SK-N-SH (cell line): ENCODE results near the gene MAP7D3. TPM values are rescaled to one million over a fixed set of nuclear protein-coding genes. Genes with fewer than 3 reads are reported as not detected.

Source experiments
- CTCF ChIA-PET: fragments of 300-600, 350-600 bp; formaldehyde crosslinking; extraction: SDS; loops from one replicate; lab custom pipeline; 2021; lab: Yijun Ruan, JAX
- POLR2A ChIA-PET: fragments of 350-600 bp; sonication (Branson Sonifier 250); formaldehyde crosslinking; extraction: SDS; loops from one replicate; lab custom pipeline; 2020; ENCODE audit warnings: antibody characterized with exemption, inconsistent platforms; lab: Yijun Ruan, JAX
- DNase-seq: peaks from one replicate; pipeline ENCODE4 v3.0.0; 2012
- H2AFZ ChIP-seq: fragments of 200-600 bp; sonication (generic); 2 replicates; pipeline ENCODE4 v1.8.1; 2016; ENCODE audit warnings: antibody characterized with exemption, mild to moderate bottlenecking, low read depth
- H3F3A ChIP-seq: fragments of 200-600 bp; sonication (generic); replicated peaks from 2 replicates; pipeline ENCODE3; 2016; ENCODE audit warnings: antibody characterized with exemption, mild to moderate bottlenecking; ENCODE audit not compliant: insufficient read depth
- H3K27ac ChIP-seq, 2 experiments: fragments of 200-500 bp in 1 of 2; fragments of 200-600 bp in 1 of 2; sonication (Bioruptor generic) in 1 of 2; sonication (generic), shearing (Covaris generic) in 1 of 2; 2 replicates each; pipeline versions ENCODE4 v1.5.1 to v1.6.1; 2014 to 2016; ENCODE audit warnings: low read depth in 2 of 2, inconsistent platforms in 1 of 2, low read length in 1 of 2, mild to moderate bottlenecking in 1 of 2, mixed read lengths in 1 of 2
- H3K27me3 ChIP-seq: fragments of 200-600 bp; sonication (generic), shearing (Covaris generic); 2 replicates; pipeline ENCODE4 v1.6.1; 2016; ENCODE audit warnings: mixed run types; ENCODE audit not compliant: insufficient read depth
- H3K36me3 ChIP-seq, 2 experiments: fragments of 200-500 bp in 1 of 2; fragments of 200-600 bp in 1 of 2; sonication (Bioruptor generic) in 1 of 2; sonication (generic) in 1 of 2; replicated peaks in 1 of 2; 2 replicates each; pipeline versions ENCODE3 to v1.5.1; 2014 to 2016; ENCODE audit warnings: low read length in 1 of 2, mild to moderate bottlenecking in 1 of 2; ENCODE audit not compliant: insufficient read depth in 2 of 2, control insufficient read depth in 1 of 2
- H3K4me1 ChIP-seq, 2 experiments: fragments of 200-500 bp in 1 of 2; fragments of 200-600 bp in 1 of 2; sonication (Bioruptor generic) in 1 of 2; sonication (generic), shearing (Covaris generic) in 1 of 2; 2 replicates each; pipeline versions ENCODE4 v1.5.1 to v1.6.1; 2014 to 2016; ENCODE audit warnings: low read depth in 1 of 2, low read length in 1 of 2, mixed run types in 1 of 2; ENCODE audit not compliant: insufficient read depth in 2 of 2, control insufficient read depth in 1 of 2
- H3K4me2 ChIP-seq: fragments of 200-600 bp; sonication (generic), shearing (Covaris generic); 2 replicates; pipeline ENCODE4 v1.6.1; 2017; ENCODE audit warnings: mixed run types
- H3K4me3 ChIP-seq, 2 experiments: fragments of 200-500 bp in 1 of 2; fragments of 200-600 bp in 1 of 2; sonication (Bioruptor generic) in 1 of 2; sonication (generic), shearing (Covaris generic) in 1 of 2; 2 replicates each; pipeline versions ENCODE4 v1.5.1 to v1.8.1; 2014 to 2016; ENCODE audit warnings: low read depth in 2 of 2, inconsistent platforms in 1 of 2, low read length in 1 of 2, mild to moderate bottlenecking in 1 of 2, mixed read lengths in 1 of 2, moderate library complexity in 1 of 2
- H3K79me2 ChIP-seq: fragments of 200-600 bp; sonication (generic); 2 replicates; pipeline ENCODE4 v1.8.1; 2017; ENCODE audit warnings: mild to moderate bottlenecking; ENCODE audit not compliant: insufficient read depth
- H3K9ac ChIP-seq: fragments of 200-600 bp; sonication (generic); 2 replicates; pipeline ENCODE4 v1.6.1; 2017; ENCODE audit warnings: mixed run types
- H3K9me2 ChIP-seq: fragments of 200-600 bp; sonication (generic); 2 replicates; pipeline ENCODE4 v1.6.1; 2017; ENCODE audit warnings: mixed run types
- H3K9me3 ChIP-seq: fragments of 200-600 bp; sonication (generic); 2 replicates; pipeline ENCODE4 v1.6.1; 2017; ENCODE audit warnings: mixed run types, mild to moderate bottlenecking, moderate library complexity
- H4K20me1 ChIP-seq: fragments of 200-600 bp; sonication (generic); 2 replicates; pipeline ENCODE4 v1.6.1; 2017; ENCODE audit warnings: mild to moderate bottlenecking, mixed run types; ENCODE audit not compliant: insufficient read depth
- CHD2 ChIP-seq: fragments of 150-350 bp; IDR thresholded peaks from 2 replicates; pipeline ENCODE4 v1.6.1; 2018; ENCODE audit warnings: low read length; ENCODE audit not compliant: partially characterized antibody
- ELF1 ChIP-seq: IDR thresholded peaks from 2 replicates; pipeline ENCODE4 v1.4.0; 2012
- EP300 ChIP-seq, 2 experiments: IDR thresholded peaks; 2 replicates each; pipeline versions ENCODE4 v1.4.0 to v1.6.1; 2012; ENCODE audit warnings: borderline replicate concordance in 1 of 2, low read depth in 1 of 2, low read length in 1 of 2
- EZH2phosphoT487 ChIP-seq: fragments of 200-600 bp; sonication (generic); IDR thresholded peaks from 2 replicates; pipeline ENCODE4 v1.6.1; 2017; ENCODE audit warnings: low read depth, mixed run types, mild to moderate bottlenecking, antibody characterized with exemption, moderate library complexity, borderline replicate concordance
- FOSL2 ChIP-seq: IDR thresholded peaks from 2 replicates; pipeline ENCODE4 v1.4.0; 2012; ENCODE audit warnings: low read depth, mild to moderate bottlenecking, moderate library complexity, borderline replicate concordance
- GABPA ChIP-seq: IDR thresholded peaks from 2 replicates; pipeline ENCODE4 v1.4.0; 2012; ENCODE audit warnings: low read depth, mild to moderate bottlenecking
- JUND ChIP-seq: IDR thresholded peaks from 2 replicates; pipeline ENCODE4 v1.4.0; 2012
- MEF2A ChIP-seq: IDR thresholded peaks from 2 replicates; pipeline ENCODE4 v1.4.0; 2012; ENCODE audit warnings: low read depth, borderline replicate concordance
- MXI1 ChIP-seq: IDR thresholded peaks from 2 replicates; pipeline ENCODE4 v1.6.1; 2012; ENCODE audit warnings: mild to moderate bottlenecking, low read depth, low read length, improper control_type of control experiment
- NRF1 ChIP-seq: IDR thresholded peaks from 2 replicates; pipeline ENCODE4 v1.6.1; 2012; ENCODE audit warnings: low read depth, mild to moderate bottlenecking, low read length
- POLR2AphosphoS5 ChIP-seq: IDR thresholded peaks from 2 replicates; pipeline ENCODE4 v1.6.1; 2012; ENCODE audit warnings: low read depth, low read length
- RFX5 ChIP-seq: IDR thresholded peaks from 2 replicates; pipeline ENCODE4 v1.6.1; 2012; ENCODE audit warnings: mild to moderate bottlenecking, improper control_type of control experiment, low read length
- SIN3A ChIP-seq: IDR thresholded peaks from 2 replicates; pipeline ENCODE4 v1.6.1; 2012; ENCODE audit warnings: low read depth, mild to moderate bottlenecking, low read length, moderate library complexity, borderline replicate concordance
- SMC3 ChIP-seq: IDR thresholded peaks from 2 replicates; pipeline ENCODE4 v1.6.1; 2012; ENCODE audit warnings: low read depth, low read length, improper control_type of control experiment
- TAF1 ChIP-seq: IDR thresholded peaks from 2 replicates; pipeline ENCODE4 v1.6.1; 2012; ENCODE audit warnings: low read depth, mild to moderate bottlenecking, low read length, moderate library complexity, borderline replicate concordance
- TCF12 ChIP-seq: IDR thresholded peaks from 2 replicates; pipeline ENCODE4 v1.4.0; 2012
- YY1 ChIP-seq: IDR thresholded peaks from 2 replicates; pipeline ENCODE4 v1.4.0; 2012; ENCODE audit warnings: low read depth, mild to moderate bottlenecking
- ZBTB33 ChIP-seq: IDR thresholded peaks from 2 replicates; pipeline ENCODE4 v1.4.0; 2012; ENCODE audit warnings: low read depth, borderline replicate concordance
- WGBS: methylation state at CpG from one replicate; pipeline ENCODE4 v1.1.6; 2017; ENCODE audit warnings: low lambda C conversion rate; 5-methylcytosine and 5-hydroxymethylcytosine counted together
- polyA plus RNA-seq, 3 experiments: library from polyadenylated mRNA; depleted of rRNA; stranded (reverse); fragments of >200 nt; gene quantifications; 2 replicates each; pipeline ENCODE4 v1.2.3, GENCODE V29; 2012
- TF ChIP-seq, protein P1 (sequence below): IDR thresholded peaks from 2 replicates; pipeline ENCODE4; 2012
- TF ChIP-seq, protein P2 (sequence below): fragments of 150-350 bp; IDR thresholded peaks from 2 replicates; pipeline ENCODE4 v1.6.1; 2017; ENCODE audit warnings: antibody characterized with exemption, low read length, low read depth, borderline replicate concordance

The MAP7D3 gene
- polyA plus RNA-seq, 1 of the 3 experiments (the other 2 are of a cell fraction), result 5.8 TPM

DNA sequence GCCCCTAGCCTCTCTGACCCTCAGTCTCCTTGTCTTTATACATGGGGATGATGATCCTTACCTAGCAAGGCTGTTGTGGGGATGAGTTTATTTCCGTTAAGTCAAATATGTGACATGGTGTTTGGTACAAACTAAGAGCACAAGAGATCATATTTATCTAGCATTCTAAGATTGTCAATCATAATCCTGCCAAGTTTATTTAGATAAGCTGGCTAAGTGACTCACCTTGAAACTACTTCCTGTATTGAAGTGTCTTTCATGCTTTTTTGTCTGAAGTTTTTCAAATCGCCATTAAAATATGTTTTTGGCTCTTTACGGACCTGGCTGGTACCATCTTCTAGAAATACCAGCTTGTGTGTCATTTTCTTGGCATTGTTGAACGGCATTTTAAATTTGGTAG is 30.7 kb downstream of the MAP7D3 start (continued):
- TF ChIP-seq ZBTB33 (no peak), SIN3A (no peak), RFX5 (no peak), CHD2 (no peak), POLR2AphosphoS5 (no peak), NRF1 (no peak)
- TF ChIP-seq, protein P1, sequence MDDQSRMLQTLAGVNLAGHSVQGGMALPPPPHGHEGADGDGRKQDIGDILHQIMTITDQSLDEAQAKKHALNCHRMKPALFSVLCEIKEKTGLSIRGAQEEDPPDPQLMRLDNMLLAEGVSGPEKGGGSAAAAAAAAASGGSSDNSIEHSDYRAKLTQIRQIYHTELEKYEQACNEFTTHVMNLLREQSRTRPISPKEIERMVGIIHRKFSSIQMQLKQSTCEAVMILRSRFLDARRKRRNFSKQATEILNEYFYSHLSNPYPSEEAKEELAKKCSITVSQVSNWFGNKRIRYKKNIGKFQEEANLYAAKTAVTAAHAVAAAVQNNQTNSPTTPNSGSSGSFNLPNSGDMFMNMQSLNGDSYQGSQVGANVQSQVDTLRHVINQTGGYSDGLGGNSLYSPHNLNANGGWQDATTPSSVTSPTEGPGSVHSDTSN, result no peak

DNA sequence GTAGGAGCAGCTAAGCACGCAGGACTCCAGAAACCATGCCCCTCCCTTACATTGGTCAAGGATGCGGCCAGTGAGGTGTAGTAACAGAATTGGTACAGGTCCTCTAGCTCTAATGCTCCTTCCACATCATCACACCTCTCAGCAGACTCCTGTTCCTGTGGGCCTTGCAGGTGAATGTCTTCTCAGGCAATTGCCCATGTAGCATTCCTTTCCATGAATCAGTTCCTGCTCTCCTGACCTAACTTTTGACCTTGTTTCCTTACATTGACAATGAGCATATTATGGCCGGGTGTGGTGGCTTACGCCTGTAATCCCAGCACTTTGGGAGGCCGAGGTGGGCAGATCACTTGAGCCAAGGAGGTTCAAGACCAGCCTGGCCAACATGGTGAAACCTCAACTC is 31.3 kb downstream of the MAP7D3 start:
- TF ChIP-seq ELF1, result no peak
- TF ChIP-seq NRF1, result no peak
- no peak for TF ChIP-seq POLR2AphosphoS5
- no peak for TF ChIP-seq TCF12
- TF ChIP-seq MXI1, result no peak
- no peak for TF ChIP-seq EZH2phosphoT487
- TF ChIP-seq YY1, result no peak
- no peak for TF ChIP-seq JUND
- TF ChIP-seq TAF1, result no peak
- TF ChIP-seq, all 33 proteins: peak for 0
- 63% methylated on average over 4 of the region's 5 CpGs for WGBS
- H3F3A ChIP-seq, result peaks cover 10% of the 10 kb centered on the region
- ChIA-PET CTCF (interaction anchor here (0.9 kb wide), 1 partner anchor 47 kb away, joined by 3 read pairs; no protein-coding TSS in a partner anchor), POLR2A (no interaction called here)
- H3K36me3 ChIP-seq, result peaks cover 15 to 18% of the 10 kb centered on the region in 2 experiments
- H3K9ac ChIP-seq, result no peak overlapping the region
- H3K27ac ChIP-seq, result no peak overlapping the region
- H4K20me1 ChIP-seq, result no peaks in the 10 kb centered on the region
- no peak overlapping the region for H3K4me3 ChIP-seq
- no peak overlapping the region for H3K4me2 ChIP-seq
- H3K4me1 ChIP-seq, result no peaks in the 10 kb centered on the region
- no peaks in the 10 kb centered on the region for H3K9me3 ChIP-seq
- no peaks in the 10 kb centered on the region for H3K27me3 ChIP-seq
- no peaks in the 10 kb centered on the region for H3K79me2 ChIP-seq
- H3K9me2 ChIP-seq, result no peaks in the 10 kb centered on the region
- no peak overlapping the region for H2AFZ ChIP-seq
- no peak for DNase-seq

DNA sequence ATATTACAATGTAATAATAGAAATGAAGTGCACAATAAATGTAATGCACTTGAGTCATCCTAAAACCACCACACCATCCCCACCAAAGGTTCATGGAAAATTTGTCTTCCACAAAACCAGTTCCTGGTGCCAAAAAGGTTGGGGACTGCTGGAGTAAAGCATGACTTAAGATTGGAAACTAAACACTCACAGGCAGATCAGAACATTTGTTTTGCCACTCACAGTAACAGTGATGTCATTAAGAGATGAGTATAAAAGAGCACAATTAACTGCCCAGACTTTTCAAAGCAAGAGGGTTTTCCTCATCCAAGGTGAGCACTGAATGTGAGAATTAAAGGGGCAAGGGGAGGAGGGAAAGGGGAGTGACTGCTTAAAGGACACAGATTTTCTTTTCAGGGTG is 35.6 kb downstream of the MAP7D3 start:
- Histone ChIP-seq H3K9me2 (no peaks in the 10 kb centered on the region), H3K4me1 (no peaks in the 10 kb centered on the region; a peak in 1 of 4 replicates), H4K20me1 (no peaks in the 10 kb centered on the region), H3K9ac (no peak overlapping the region), H3K36me3 (peaks cover 4 to 12% of the 10 kb centered on the region in 2 experiments), H3K27me3 (peaks cover under 1% of the 10 kb centered on the region; the same call in 1 of the 2 replicates), H3K4me2 (no peak overlapping the region), H2AFZ (no peak overlapping the region), H3K27ac (no peak overlapping the region; a peak in 1 of 4 replicates), H3K79me2 (no peaks in the 10 kb centered on the region), H3K4me3 (no peak overlapping the region), H3F3A (peaks cover 6% of the 10 kb centered on the region), H3K9me3 (no peaks in the 10 kb centered on the region)
- ChIA-PET CTCF (no interaction called here), POLR2A (no interaction called here)
- DNase-seq, result no peak
- TF ChIP-seq MEF2A (no peak), JUND (no peak), GABPA (no peak), FOSL2 (no peak), SMC3 (no peak), YY1 (no peak), TCF12 (no peak), SIN3A (no peak), ELF1 (no peak), EP300 (IDR thresholded peaks at IDR 0.05; ENCODE audit: borderline replicate concordance in 1 of 2, low read depth in 1 of 2, low read length in 1 of 2) (no peak)
- TF ChIP-seq, protein P2, sequence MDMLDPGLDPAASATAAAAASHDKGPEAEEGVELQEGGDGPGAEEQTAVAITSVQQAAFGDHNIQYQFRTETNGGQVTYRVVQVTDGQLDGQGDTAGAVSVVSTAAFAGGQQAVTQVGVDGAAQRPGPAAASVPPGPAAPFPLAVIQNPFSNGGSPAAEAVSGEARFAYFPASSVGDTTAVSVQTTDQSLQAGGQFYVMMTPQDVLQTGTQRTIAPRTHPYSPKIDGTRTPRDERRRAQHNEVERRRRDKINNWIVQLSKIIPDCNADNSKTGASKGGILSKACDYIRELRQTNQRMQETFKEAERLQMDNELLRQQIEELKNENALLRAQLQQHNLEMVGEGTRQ, result no peak
